Measurements from ENCODE around the gene ZNF132. TPM values are rescaled to one million over a fixed set of nuclear protein-coding genes. Genes with fewer than 3 reads are reported as not detected.
"Not testable (repeated sequence)": the region's sequence is repeated elsewhere in the genome, so short reads cannot be mapped to it uniquely, and the experiment has no call there.

Gene ZNF132
- total and polyA plus RNA-seq, 9 of the 15 experiments (the other 6 are each of a cell fraction or from before 2014, with no cell fraction given), result 0.03 to 0.42 (median 0.10) TPM; not detected in 5

- ATAC-seq; H3K4me3 ChIP-seq; H2AFZ ChIP-seq (ENCODE audit: low read depth, low read length); intact Hi-C loops (cut with micrococcal nuclease); in situ Hi-C loops (cut with MboI); H3K27ac ChIP-seq (ENCODE audit: extremely low read depth, low read depth, low read length); H3K79me2 ChIP-seq (ENCODE audit: control insufficient read depth, insufficient read depth, low read length); DNase-seq (ENCODE audit: extremely low read depth in 1 of 4, low spot score in 3 of 4); FAIRE-seq; H3K27me3 ChIP-seq (ENCODE audit: control insufficient read depth in 2 of 2, insufficient read depth in 2 of 2, low read length in 2 of 2); H3K4me2 ChIP-seq (ENCODE audit: insufficient read depth, low read length); H4K20me1 ChIP-seq (replicated peaks; ENCODE audit: control insufficient read depth, insufficient read depth, low read length); H3K9ac ChIP-seq (ENCODE audit: insufficient read depth in 1 of 2, low read depth in 2 of 2, low read length in 2 of 2); H3K9me1 ChIP-seq (ENCODE audit: control insufficient read depth, insufficient read depth, low read length); BruUV-seq (replicated peaks): not testable (repeated sequence)
- ChIA-PET POLR2A (interaction anchor here (0.8 kb wide), 1 partner anchor 13 kb away, joined by 3 read pairs; no protein-coding TSS in a partner anchor), CTCF (ENCODE audit: low intra/inter-chr PET ratio) (interaction anchor here (0.7 kb wide), 1 partner anchor 224 kb away, joined by 4 read pairs; no protein-coding TSS in a partner anchor)
- WGBS (ENCODE audit: insufficient coverage, low coverage, missing lambda C conversion rate), result 2% methylated on average over 5 of the region's 5 CpGs
- TF ChIP-seq ZFP36 (IDR thresholded peaks at IDR 0.05; ENCODE audit: low read depth, low read length, partially characterized antibody) (peak; percentile 39), ZNF431 (CRISPR knock-in tag; IDR thresholded peaks at IDR 0.05) (0 out of 2 replicates have a peak, but pooled peaks have one; percentile 52)
- Histone ChIP-seq H3K4me1 (replicated peaks in 1 of 2; ENCODE audit: control insufficient read depth in 2 of 2, insufficient read depth in 2 of 2, low read length in 2 of 2) (peaks cover 4 to 15% of the 10 kb centered on the region in 2 experiments; a peak in 4 of 5 replicates), H3K36me3 (ENCODE audit: control insufficient read depth, insufficient read depth, low read length) (peaks cover 11% of the 10 kb centered on the region; the same call in 1 of the 3 replicates), H3K9me3 (replicated peaks; ENCODE audit: control insufficient read depth, insufficient read depth, low read depth, low read length) (peaks cover 15% of the 10 kb centered on the region)
Observed at GRCh38 chr19:58449980-58450379, 10.0 kb upstream of the ZNF132 start.

GRCh38 chr19:58448860-58449259 lies 8.9 kb upstream of the ZNF132 start:
- POLR2A ChIA-PET, result interaction anchor here (0.6 kb wide), 1 partner anchor 550 kb away, joined by 4 read pairs; no protein-coding TSS in a partner anchor
- H3K4me3 ChIP-seq; H3K27me3 ChIP-seq (ENCODE audit: control insufficient read depth in 2 of 2, insufficient read depth in 2 of 2, low read length in 2 of 2); H2AFZ ChIP-seq (ENCODE audit: low read depth, low read length); H3K27ac ChIP-seq (ENCODE audit: extremely low read depth, low read depth, low read length); BruUV-seq (replicated peaks); H4K20me1 ChIP-seq (replicated peaks; ENCODE audit: control insufficient read depth, insufficient read depth, low read length); CTCF ChIA-PET (ENCODE audit: low intra/inter-chr PET ratio); H3K79me2 ChIP-seq (ENCODE audit: control insufficient read depth, insufficient read depth, low read length); in situ Hi-C loops (cut with MboI); H3K4me2 ChIP-seq (ENCODE audit: insufficient read depth, low read length); H3K9me1 ChIP-seq (ENCODE audit: control insufficient read depth, insufficient read depth, low read length); FAIRE-seq; ATAC-seq; H3K9ac ChIP-seq (ENCODE audit: insufficient read depth in 1 of 2, low read depth in 2 of 2, low read length in 2 of 2); DNase-seq (ENCODE audit: extremely low read depth in 1 of 4, low spot score in 3 of 4); H3K36me3 ChIP-seq (ENCODE audit: control insufficient read depth, insufficient read depth, low read length); intact Hi-C loops (cut with micrococcal nuclease): not testable (repeated sequence)
- Histone ChIP-seq H3K9me3 (replicated peaks; ENCODE audit: control insufficient read depth, insufficient read depth, low read depth, low read length) (peaks cover 15% of the 10 kb centered on the region), H3K4me1 (replicated peaks in 1 of 2; ENCODE audit: control insufficient read depth in 2 of 2, insufficient read depth in 2 of 2, low read length in 2 of 2) (peaks cover 4 to 15% of the 10 kb centered on the region in 2 experiments; a peak in 4 of 5 replicates)
- WGBS (ENCODE audit: insufficient coverage, low coverage, missing lambda C conversion rate), result 2% methylated on average over 3 of the region's 3 CpGs
- TF ChIP-seq CBX5 (IDR thresholded peaks at IDR 0.05; ENCODE audit: borderline replicate concordance, low read depth) (peak; percentile 87), CBX1 (IDR thresholded peaks at IDR 0.05; ENCODE audit: low read depth) (peak; percentile 86), CBX3 (IDR thresholded peaks at IDR 0.05; ENCODE audit: borderline replicate concordance in 1 of 2, low read length in 2 of 2) (peak in 1 of 2 experiments; percentile 79; a peak in 2 of 3 replicates), TRIM28 (IDR thresholded peaks at IDR 0.05) (peak; percentile 94), ZFP36 (IDR thresholded peaks at IDR 0.05; ENCODE audit: low read depth, low read length, partially characterized antibody) (peak; percentile 94), TRIM24 (IDR thresholded peaks at IDR 0.05) (0 out of 4 replicates have a peak, but pooled peaks of 1 of the 2 experiments have one; percentile 32)
- TF ChIP-seq, protein P1, sequence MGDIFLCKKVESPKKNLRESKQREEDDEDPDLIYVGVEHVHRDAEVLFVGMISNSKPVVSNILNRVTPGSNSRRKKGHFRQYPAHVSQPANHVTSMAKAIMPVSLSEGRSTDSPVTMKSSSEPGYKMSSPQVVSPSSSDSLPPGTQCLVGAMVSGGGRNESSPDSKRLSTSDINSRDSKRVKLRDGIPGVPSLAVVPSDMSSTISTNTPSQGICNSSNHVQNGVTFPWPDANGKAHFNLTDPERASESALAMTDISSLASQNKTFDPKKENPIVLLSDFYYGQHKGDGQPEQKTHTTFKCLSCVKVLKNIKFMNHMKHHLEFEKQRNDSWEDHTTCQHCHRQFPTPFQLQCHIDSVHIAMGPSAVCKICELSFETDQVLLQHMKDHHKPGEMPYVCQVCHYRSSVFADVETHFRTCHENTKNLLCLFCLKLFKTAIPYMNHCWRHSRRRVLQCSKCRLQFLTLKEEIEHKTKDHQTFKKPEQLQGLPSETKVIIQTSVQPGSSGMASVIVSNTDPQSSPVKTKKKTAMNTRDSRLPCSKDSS (IDR thresholded peaks at IDR 0.05; ENCODE audit: low read depth, partially characterized antibody), result peak; percentile 25
- TF ChIP-seq, protein P2, sequence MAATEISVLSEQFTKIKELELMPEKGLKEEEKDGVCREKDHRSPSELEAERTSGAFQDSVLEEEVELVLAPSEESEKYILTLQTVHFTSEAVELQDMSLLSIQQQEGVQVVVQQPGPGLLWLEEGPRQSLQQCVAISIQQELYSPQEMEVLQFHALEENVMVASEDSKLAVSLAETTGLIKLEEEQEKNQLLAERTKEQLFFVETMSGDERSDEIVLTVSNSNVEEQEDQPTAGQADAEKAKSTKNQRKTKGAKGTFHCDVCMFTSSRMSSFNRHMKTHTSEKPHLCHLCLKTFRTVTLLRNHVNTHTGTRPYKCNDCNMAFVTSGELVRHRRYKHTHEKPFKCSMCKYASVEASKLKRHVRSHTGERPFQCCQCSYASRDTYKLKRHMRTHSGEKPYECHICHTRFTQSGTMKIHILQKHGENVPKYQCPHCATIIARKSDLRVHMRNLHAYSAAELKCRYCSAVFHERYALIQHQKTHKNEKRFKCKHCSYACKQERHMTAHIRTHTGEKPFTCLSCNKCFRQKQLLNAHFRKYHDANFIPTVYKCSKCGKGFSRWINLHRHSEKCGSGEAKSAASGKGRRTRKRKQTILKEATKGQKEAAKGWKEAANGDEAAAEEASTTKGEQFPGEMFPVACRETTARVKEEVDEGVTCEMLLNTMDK (IDR thresholded peaks at IDR 0.05; ENCODE audit: borderline replicate concordance, insufficient read depth, low read depth, low read length, poor library complexity, severe bottlenecking), result peak; percentile 9

All from K562 (cell line).